ENCODE results near the gene CLSTN2. TPM values are rescaled to one million over a fixed set of nuclear protein-coding genes. Genes with fewer than 3 reads are reported as not detected.

The CLSTN2 gene
- total and polyA plus RNA-seq, 2 of the 13 experiments (the other 11 are each of a cell fraction or from before 2014, with no cell fraction given) = not detected

DNA sequence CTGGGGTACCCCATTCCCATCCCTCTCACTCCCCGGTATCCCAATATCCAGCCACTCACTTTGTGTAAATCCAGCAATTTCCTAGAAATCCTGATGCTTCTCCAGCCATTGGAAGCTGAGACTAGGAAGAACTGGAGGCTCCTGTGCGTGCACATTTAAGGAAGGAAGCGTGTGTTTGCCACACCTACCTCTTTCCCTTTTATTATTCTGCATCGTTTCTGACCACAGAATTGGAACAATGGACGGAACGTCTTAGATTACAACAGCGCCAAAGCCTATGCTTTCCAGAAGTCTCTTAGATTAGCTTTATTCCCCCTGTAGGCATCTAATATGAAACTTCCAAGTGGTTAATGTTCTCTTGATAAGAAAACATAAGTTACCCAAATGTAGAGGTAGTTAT is 508.1 kb downstream of the CLSTN2 start:
- DNase-seq (ENCODE audit: low spot score) (no peak), FAIRE-seq (no peak), ATAC-seq (no peak)
- no peaks in the 10 kb centered on the region for H3K9me3 ChIP-seq (ENCODE audit: low read length)
- no peak overlapping the region for H2AFZ ChIP-seq (ENCODE audit: low read length)
- H4K20me1 ChIP-seq (ENCODE audit: insufficient read depth, low read length) = no peaks in the 10 kb centered on the region
- WGBS (ENCODE audit: low lambda C conversion rate) = 33% methylated on average over 7 of the region's 7 CpGs
- intact Hi-C loops (cut with micrococcal nuclease; ENCODE audit: unreplicated experiment) (no loop called here), in situ Hi-C loops (cut with HindIII; ENCODE audit: extremely low pct_ligation_motif_present, low pct_unique_long_range_greater_than_20kb) (no loop called here)
- no peaks in the 10 kb centered on the region for H3K36me3 ChIP-seq (replicated peaks in 1 of 2; ENCODE audit: control insufficient read depth in 1 of 2, insufficient read depth in 2 of 2, low read length in 2 of 2)
- H3K27ac ChIP-seq (ENCODE audit: extremely low read length, insufficient read depth, low read length) = no peak overlapping the region
- no peaks in the 10 kb centered on the region for H3K27me3 ChIP-seq (ENCODE audit: control insufficient read depth in 1 of 2, insufficient read depth in 2 of 2, low read length in 2 of 2)
- no peak overlapping the region for H3K4me3 ChIP-seq (replicated peaks in 1 of 3; ENCODE audit: insufficient read depth in 1 of 3, low read depth in 2 of 3, low read length in 3 of 3)
- no TSS peak for BruUV-seq (replicated peaks)
- no peak for TF ChIP-seq FOXP1 (IDR thresholded peaks at IDR 0.05)
- TF ChIP-seq FOXP1 (CRISPR knock-in tag; IDR thresholded peaks at IDR 0.05) = no peak
- TF ChIP-seq KAT2B (IDR thresholded peaks at IDR 0.05; ENCODE audit: borderline replicate concordance, low read depth, low read length) = no peak
- TF ChIP-seq ZNF556 (CRISPR knock-in tag; IDR thresholded peaks at IDR 0.05; ENCODE audit: borderline replicate concordance) = no peak
- no peak for TF ChIP-seq FOXO1 (CRISPR knock-in tag; IDR thresholded peaks at IDR 0.05)
- no peak for TF ChIP-seq ZMAT3 (CRISPR knock-in tag; conservative IDR thresholded peaks at IDR 0.05)
- TF ChIP-seq KDM5B (CRISPR knock-in tag; IDR thresholded peaks at IDR 0.05; ENCODE audit: borderline replicate concordance) = no peak
- no peak for TF ChIP-seq JUNB (CRISPR knock-in tag; IDR thresholded peaks at IDR 0.05; ENCODE audit: borderline replicate concordance)
- TF ChIP-seq KMT2A (CRISPR knock-in tag; IDR thresholded peaks at IDR 0.05) = no peak
- no peak for TF ChIP-seq STAG1 (CRISPR knock-in tag; IDR thresholded peaks at IDR 0.05)
- no peak for TF ChIP-seq ZBTB26 (CRISPR knock-in tag; IDR thresholded peaks at IDR 0.05; ENCODE audit: borderline replicate concordance)
- no peak for TF ChIP-seq BRD4 (CRISPR knock-in tag; IDR thresholded peaks at IDR 0.05)
- TF ChIP-seq RFXANK (CRISPR knock-in tag; IDR thresholded peaks at IDR 0.05) = no peak
- TF ChIP-seq EED (CRISPR knock-in tag; IDR thresholded peaks at IDR 0.05) = no peak
- no peaks in the 10 kb centered on the region for H3K79me2 ChIP-seq (ENCODE audit: insufficient read depth, low read length)
- ChIA-PET POLR2A (no interaction called here), CTCF (ENCODE audit: low intra/inter-chr PET ratio, low total read pairs) (no interaction called here)
- H3K4me2 ChIP-seq (ENCODE audit: low read depth, low read length) = no peak overlapping the region
- no peak overlapping the region for H3K9ac ChIP-seq (ENCODE audit: insufficient read depth, low read depth, low read length)
- no peaks in the 10 kb centered on the region for H3K4me1 ChIP-seq (ENCODE audit: insufficient read depth, low read length)
